H1 (cell line): ENCODE results near the gene IPO13. TPM values are rescaled to one million over a fixed set of nuclear protein-coding genes. Genes with fewer than 3 reads are reported as not detected.

Source experiments
- EZH2 ChIP-seq: fragments of 200-600 bp; sonication (generic); IDR thresholded peaks from 2 replicates; pipeline ENCODE4 v1.7.1; 2012; ENCODE audit warnings: low read depth, mild to moderate bottlenecking, moderate library complexity, low read length, inconsistent platforms; ENCODE audit not compliant: severe bottlenecking
- SIX5 ChIP-seq: IDR thresholded peaks from 2 replicates; pipeline ENCODE4 v1.6.1; 2011; ENCODE audit warnings: mild to moderate bottlenecking, low read depth, low read length
- ZNF274 ChIP-seq: IDR thresholded peaks from 2 replicates; pipeline ENCODE4 v1.7.0; 2012; ENCODE audit warnings: low read length, borderline replicate concordance; ENCODE audit errors: extremely low read depth
- polyA plus RNA-seq, 7 experiments: library from polyadenylated mRNA; depleted of rRNA in 3 of 7; stranded (reverse) in 5 of 7; unstranded in 2 of 7; fragments of >200 nt in 5 of 7; fragments of 200-250 nt in 2 of 7; gene quantifications; 1 replicate in 5 of 7; 2 replicates in 1 of 7; 4 replicates in 1 of 7; pipeline versions ENCODE4 v1.2.1 to v1.2.3, GENCODE V29; 2011 to 2013; ENCODE audit warnings: missing spikeins in 2 of 7, mixed read lengths in 2 of 7
- total RNA-seq: library from RNA; stranded (reverse); fragmentation: NEBNext Ultra II Directional; extraction: Animal tissue kit (Norgen Biotek cat#: 25700); gene quantifications from 2 replicates; pipeline ENCODE4 v1.2.1, GENCODE V29; 2021

Gene IPO13
- total and polyA plus RNA-seq, 2 of the 8 experiments (the other 6 are each of a cell fraction or from before 2014, with no cell fraction given): 23.0 to 27.0 TPM

DNA sequence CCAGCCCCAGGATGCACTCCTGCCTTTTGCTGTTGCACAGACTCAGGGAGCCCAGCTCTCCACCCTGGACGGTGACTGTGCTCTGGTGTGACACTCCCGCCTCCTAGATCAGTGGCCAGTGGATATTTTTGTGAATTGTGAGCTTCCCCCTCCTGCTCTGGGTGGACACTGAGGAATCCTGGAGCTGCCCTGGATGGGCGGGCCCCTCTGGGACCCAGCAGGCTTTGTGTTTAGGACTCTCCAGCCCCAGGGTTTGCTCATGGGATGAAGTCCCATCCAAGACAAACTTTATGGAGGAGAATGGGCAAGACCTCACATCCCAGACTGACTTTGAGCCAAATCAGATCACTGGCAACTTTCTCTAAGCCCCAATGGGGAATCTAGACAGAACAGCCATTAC lies 68.5 kb downstream of the IPO13 start (continued):
- TF ChIP-seq EZH2 (no peak), SIX5 (no peak), ZNF274 (no peak)
